Cardiac fibroblast (primary cell): ENCODE data around the gene CNTNAP5.

ENCODE experiments used
- DNase-seq, 2 donors: peaks; one replicate each; pipeline versions ENCODE4 v3.0.0 to v3.0.0-alpha.2; 2010; ENCODE audit warnings: low read depth in 2 of 2
- H3K4me3 ChIP-seq, 2 donors: replicated peaks in 1 of 2; 1 replicate in 1 of 2; 2 replicates in 1 of 2; pipeline ENCODE4 v1.5.1; 2011; ENCODE audit warnings: low read depth in 2 of 2, low read length in 2 of 2, mild to moderate bottlenecking in 2 of 2, moderate library complexity in 1 of 2
- TF ChIP-seq, protein P1 (sequence below): IDR thresholded peaks from one replicate; pipeline ENCODE4 v1.5.1; 2011; ENCODE audit warnings: low read depth, mild to moderate bottlenecking, low read length, inconsistent platforms

Gene CNTNAP5

DNA sequence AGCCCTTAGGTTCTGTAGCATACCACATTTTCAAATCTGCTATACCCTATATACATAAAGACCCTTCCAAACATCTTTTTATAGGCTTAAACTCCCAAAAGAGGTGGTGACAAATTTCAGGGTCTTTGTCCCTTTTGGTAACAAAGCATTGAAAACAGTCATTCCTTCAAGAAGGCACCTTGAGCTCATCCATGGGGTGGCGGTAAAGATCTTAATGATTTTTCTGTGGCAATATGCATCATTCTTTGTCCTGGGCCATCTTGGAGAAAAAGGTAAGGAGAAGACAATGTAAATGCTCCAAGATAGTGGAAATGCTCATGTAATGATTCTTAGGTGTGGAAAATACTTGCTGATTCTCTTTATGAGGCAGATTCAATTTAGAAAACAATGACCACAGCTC is 890.5 kb downstream of the CNTNAP5 start:
- DNase-seq, result no peak
- H3K4me3 ChIP-seq, result no peak overlapping the region
- TF ChIP-seq, protein P1, sequence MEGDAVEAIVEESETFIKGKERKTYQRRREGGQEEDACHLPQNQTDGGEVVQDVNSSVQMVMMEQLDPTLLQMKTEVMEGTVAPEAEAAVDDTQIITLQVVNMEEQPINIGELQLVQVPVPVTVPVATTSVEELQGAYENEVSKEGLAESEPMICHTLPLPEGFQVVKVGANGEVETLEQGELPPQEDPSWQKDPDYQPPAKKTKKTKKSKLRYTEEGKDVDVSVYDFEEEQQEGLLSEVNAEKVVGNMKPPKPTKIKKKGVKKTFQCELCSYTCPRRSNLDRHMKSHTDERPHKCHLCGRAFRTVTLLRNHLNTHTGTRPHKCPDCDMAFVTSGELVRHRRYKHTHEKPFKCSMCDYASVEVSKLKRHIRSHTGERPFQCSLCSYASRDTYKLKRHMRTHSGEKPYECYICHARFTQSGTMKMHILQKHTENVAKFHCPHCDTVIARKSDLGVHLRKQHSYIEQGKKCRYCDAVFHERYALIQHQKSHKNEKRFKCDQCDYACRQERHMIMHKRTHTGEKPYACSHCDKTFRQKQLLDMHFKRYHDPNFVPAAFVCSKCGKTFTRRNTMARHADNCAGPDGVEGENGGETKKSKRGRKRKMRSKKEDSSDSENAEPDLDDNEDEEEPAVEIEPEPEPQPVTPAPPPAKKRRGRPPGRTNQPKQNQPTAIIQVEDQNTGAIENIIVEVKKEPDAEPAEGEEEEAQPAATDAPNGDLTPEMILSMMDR, result no peak

DNA sequence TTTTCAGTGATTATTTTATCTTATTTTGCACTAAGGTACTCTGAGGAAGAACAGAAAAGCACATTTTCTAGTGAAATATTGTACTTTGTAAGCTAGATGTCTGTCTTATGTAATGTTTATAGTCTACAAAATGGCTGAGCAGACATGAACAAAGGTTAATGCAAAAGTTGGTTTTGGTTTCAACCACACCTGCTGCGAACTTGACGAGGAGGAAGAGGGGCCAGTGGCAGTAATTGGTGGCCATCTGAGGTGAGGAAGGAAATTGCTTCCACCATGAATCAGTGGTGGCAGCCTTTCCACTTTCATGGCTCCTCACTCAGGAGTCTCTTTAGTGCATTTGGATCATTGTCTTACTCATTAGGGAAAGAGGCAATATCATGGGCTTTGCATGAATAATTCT is 894.2 kb downstream of the CNTNAP5 start:
- DNase-seq, result no peak
- H3K4me3 ChIP-seq, result no peak overlapping the region
- TF ChIP-seq, protein P1, result no peak

GRCh38 chr2:124920448-124920847 is 895.4 kb downstream of the CNTNAP5 start:
- no peak overlapping the region for H3K4me3 ChIP-seq
- TF ChIP-seq, protein P1, result no peak
- no peak for DNase-seq

- TF ChIP-seq, protein P1, result no peak
- H3K4me3 ChIP-seq, result no peak overlapping the region
- DNase-seq, result no peak
Measured at GRCh38 chr2:124921191-124921590, 896.1 kb downstream of the CNTNAP5 start.

DNA sequence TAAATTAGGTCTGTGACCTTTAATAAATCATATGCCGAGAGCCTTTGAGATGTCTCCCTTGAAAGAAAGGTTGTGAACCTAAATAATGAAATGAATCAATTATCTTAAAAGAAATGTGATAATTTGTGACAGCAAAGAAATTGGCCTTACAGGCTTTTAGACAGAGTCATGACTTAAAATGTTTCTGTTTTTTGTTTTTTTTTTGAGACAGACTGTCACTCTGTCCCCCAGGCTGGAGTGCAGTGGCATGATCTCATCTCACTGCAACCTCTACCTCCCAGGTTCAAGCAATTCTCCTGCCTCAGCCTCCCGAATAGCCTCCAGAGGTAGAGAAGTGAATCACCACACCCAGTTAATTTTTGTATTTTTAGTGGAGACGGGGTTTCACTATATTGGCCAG is 898.0 kb downstream of the CNTNAP5 start:
- no peak for DNase-seq
- TF ChIP-seq, protein P1, result no peak

DNA sequence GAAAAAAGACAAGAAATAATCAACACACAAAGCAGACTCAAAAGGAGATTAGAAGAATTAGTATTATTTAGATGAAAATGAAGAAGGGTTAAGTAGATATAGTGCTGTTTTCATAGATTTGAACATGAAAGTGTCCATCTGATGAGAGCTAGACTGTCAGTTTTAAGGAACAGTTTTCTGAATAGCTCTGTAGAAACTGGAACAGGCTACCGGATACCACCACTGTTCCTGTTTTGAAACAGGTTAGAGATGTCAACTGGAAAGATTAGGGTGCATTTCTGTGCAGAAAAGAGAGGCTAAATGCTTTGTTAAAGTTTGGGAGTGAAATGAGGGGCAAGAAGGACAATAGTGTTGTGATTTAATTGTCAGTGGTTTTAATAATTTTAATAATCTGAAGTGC is 908.8 kb downstream of the CNTNAP5 start:
- TF ChIP-seq, protein P1, result no peak
- no peak for DNase-seq
- H3K4me3 ChIP-seq, result no peak overlapping the region

More for the DNA sequence above, 898.0 kb downstream of the CNTNAP5 start:
- H3K4me3 ChIP-seq, result no peak overlapping the region

- no peak overlapping the region for H3K4me3 ChIP-seq
- no peak for DNase-seq
- TF ChIP-seq, protein P1, result no peak
Measured at GRCh38 chr2:124953921-124954320, 928.8 kb downstream of the CNTNAP5 start.
